Peyer's patch (tissue), 4 donors: Measurements from ENCODE around the gene LSM10.

Experiments
- CTCF ChIP-seq, 6 experiments: fragments of 450-650 bp in 4 of 6; fragments of 200-600 bp in 2 of 6; sonication (generic) in 1 of 6; IDR thresholded peaks; one replicate each; pipeline ENCODE4 v1.5.1; 2017 to 2019; ENCODE audit warnings: antibody characterized with exemption in 6 of 6, mild to moderate bottlenecking in 3 of 6, moderate library complexity in 1 of 6
- POLR2A ChIP-seq, 2 donors: fragments of 450-650 bp; IDR thresholded peaks; one replicate each; pipeline ENCODE4 v1.5.1; 2017; ENCODE audit warnings: antibody characterized with exemption in 2 of 2, mild to moderate bottlenecking in 2 of 2, moderate library complexity in 2 of 2

- no peak for TF ChIP-seq POLR2A (IDR thresholded peaks at IDR 0.05)
- no peak for TF ChIP-seq CTCF (IDR thresholded peaks at IDR 0.05)
These were observed 14.3 kb upstream of the LSM10 start for GRCh38 chr1:36411674-36412648.
